Tibial nerve (tissue), 4 donors: ENCODE data around the gene ARRB2. TPM values are rescaled to one million over a fixed set of nuclear protein-coding genes. Genes with fewer than 3 reads are reported as not detected.
"Not testable (repeated sequence)": the region's sequence is repeated elsewhere in the genome, so short reads cannot be mapped to it uniquely, and the experiment has no call there.

Experiments
- DNase-seq, 2 donors: peaks; one replicate each; pipeline ENCODE4 v3.0.0-alpha.2; 2019; ENCODE audit warnings: low spot score in 2 of 2
- H3K27ac ChIP-seq, 4 donors: fragments of 200-600 bp; sonication (generic) in 3 of 4; one replicate each; pipeline ENCODE4 v1.5.1; 2017 to 2019; ENCODE audit warnings: mild to moderate bottlenecking in 1 of 4
- H3K27me3 ChIP-seq, 2 donors: fragments of 200-600 bp; sonication (generic) in 1 of 2; one replicate each; pipeline versions ENCODE4 v1.5.1 to v1.6.0; 2017 to 2019
- H3K36me3 ChIP-seq, 3 donors: fragments of 200-600 bp; sonication (generic); one replicate each; pipeline ENCODE4 v1.5.1; 2018 to 2019
- H3K4me1 ChIP-seq, 4 donors: fragments of 200-600 bp; sonication (generic) in 3 of 4; one replicate each; pipeline ENCODE4 v1.5.1; 2017 to 2019
- H3K4me3 ChIP-seq, 4 donors: fragments of 200-600 bp; sonication (generic) in 3 of 4; one replicate each; pipeline ENCODE4 v1.5.1; 2017 to 2019; ENCODE audit warnings: mild to moderate bottlenecking in 1 of 4, moderate library complexity in 1 of 4
- H3K9me3 ChIP-seq, 4 donors: fragments of 200-600 bp; sonication (generic) in 3 of 4; one replicate each; pipeline ENCODE4 v1.5.1; 2017 to 2019
- CTCF ChIP-seq, 5 experiments: fragments of 200-600 bp in 3 of 5; fragments of 450-650 bp in 2 of 5; sonication (generic) in 3 of 5; IDR thresholded peaks; one replicate each; pipeline ENCODE4 v1.5.1; 2016 to 2019; ENCODE audit warnings: antibody characterized with exemption in 5 of 5, mild to moderate bottlenecking in 3 of 5, moderate library complexity in 2 of 5
- EP300 ChIP-seq, 2 donors: sonication (generic); formaldehyde crosslinking; IDR thresholded peaks; one replicate each; pipeline ENCODE4 v1.6.1; 2017; ENCODE audit warnings: antibody characterized with exemption in 2 of 2, mild to moderate bottlenecking in 1 of 2
- POLR2A ChIP-seq, 2 donors: fragments of 450-650 bp; IDR thresholded peaks; one replicate each; pipeline ENCODE4 v1.6.1; 2017; ENCODE audit warnings: antibody characterized with exemption in 2 of 2, mild to moderate bottlenecking in 2 of 2, moderate library complexity in 2 of 2
- whole genome bisulfite sequencing, 2 donors: methylation state at CpG; one replicate each; pipeline ENCODE4 v1.1.5; 2018; 5-methylcytosine and 5-hydroxymethylcytosine counted together
- total RNA-seq, 4 donors: library from RNA; depleted of rRNA; stranded (reverse); fragments of >200 nt; gene quantifications; one replicate each; pipeline ENCODE4 v1.1.0, GENCODE V29; 2016

Gene ARRB2
- total RNA-seq, 4 donors from 2014 or later: 50.2 to 103 (median 57.4) TPM

- H3K27me3 ChIP-seq: no peaks in the 10 kb centered on the region
- TF ChIP-seq CTCF (IDR thresholded peaks at IDR 0.05) (no peak), EP300 (IDR thresholded peaks at IDR 0.05) (no peak), POLR2A (IDR thresholded peaks at IDR 0.05) (peak in 1 of 2 donors; percentile 8)
- H3K9me3 ChIP-seq: no peaks in the 10 kb centered on the region
- H3K27ac ChIP-seq: peak overlapping the region; percentile 72 to 90 (median 83)
- H3K4me3 ChIP-seq: peak overlapping the region; percentile 52 to 75 (median 68)
- DNase-seq: no peak
- WGBS, 2 donors: 7% methylated on average over 56 to 57 of the region's 57 CpGs
- peaks cover 0 to 5% (median 0%) of the 10 kb centered on the region in 3 donors for H3K36me3 ChIP-seq
- peaks cover 0 to 18% (median 10%) of the 10 kb centered on the region in 4 donors for H3K4me1 ChIP-seq
These were observed 532 bp downstream of the ARRB2 start for GRCh38 chr17:4710693-4711634.

- Histone ChIP-seq H3K27ac (peak overlapping the region in 2 of 4 donors; percentile 78 to 90), H3K36me3 (peaks cover 0 to 13% (median 0%) of the 10 kb centered on the region in 3 donors), H3K4me3 (peak overlapping the region in 3 of 4 donors; percentile 63 to 75 (median 73)), H3K4me1 (peaks cover 0 to 18% (median 10%) of the 10 kb centered on the region in 4 donors), H3K27me3 (no peaks in the 10 kb centered on the region), H3K9me3 (no peaks in the 10 kb centered on the region)
- TF ChIP-seq POLR2A (IDR thresholded peaks at IDR 0.05) (peak in 1 of 2 donors; percentile 9), CTCF (IDR thresholded peaks at IDR 0.05) (no peak), EP300 (IDR thresholded peaks at IDR 0.05) (peak in 1 of 2 donors; percentile 59)
- DNase-seq: peak in 1 of 2 donors; percentile 56
- 33 to 48% methylated on average over 5 to 6 of the region's 6 CpGs for WGBS, 2 donors
These were observed 1.3 kb downstream of the ARRB2 start for GRCh38 chr17:4711661-4712181.

- no peaks in the 10 kb centered on the region for H3K27me3 ChIP-seq
- H3K4me3 ChIP-seq: peak overlapping the region in 2 of 4 donors; percentile 1 to 73
- TF ChIP-seq POLR2A (IDR thresholded peaks at IDR 0.05) (no peak), CTCF (IDR thresholded peaks at IDR 0.05) (no peak), EP300 (IDR thresholded peaks at IDR 0.05) (no peak)
- H3K27ac ChIP-seq: peak overlapping the region in 2 of 4 donors; percentile 2 to 78
- WGBS, 2 donors: 78 to 83% methylated on average over 3 of the region's 3 CpGs
- H3K36me3 ChIP-seq: peaks cover 0 to 21% (median 1%) of the 10 kb centered on the region in 3 donors
- no peaks in the 10 kb centered on the region for H3K9me3 ChIP-seq
- H3K4me1 ChIP-seq: peaks cover 0 to 18% (median 10%) of the 10 kb centered on the region in 4 donors
- DNase-seq: no peak
These were observed 2.1 kb downstream of the ARRB2 start for GRCh38 chr17:4712526-4712925.

GRCh38 chr17:4714340-4715062 lies 4.1 kb downstream of the ARRB2 start:
- 66 to 68% methylated on average over 11 of the region's 15 CpGs for WGBS, 2 donors
- DNase-seq, H3K27me3 ChIP-seq, H3K9me3 ChIP-seq: not testable (repeated sequence)
- Histone ChIP-seq H3K27ac (peak overlapping the region in 2 of 4 donors; percentile 8 to 40), H3K4me1 (peaks cover 0 to 18% (median 10%) of the 10 kb centered on the region in 4 donors), H3K36me3 (peaks cover 0 to 40% (median 5%) of the 10 kb centered on the region in 3 donors), H3K4me3 (peak overlapping the region in 1 of 4 donors; percentile 12)

- Histone ChIP-seq H3K27ac (peak overlapping the region in 2 of 4 donors; percentile 8 to 40), H3K9me3 (no peaks in the 10 kb centered on the region), H3K4me3 (peak overlapping the region in 1 of 4 donors; percentile 12), H3K36me3 (peaks cover 0 to 47% (median 10%) of the 10 kb centered on the region in 3 donors), H3K27me3 (no peaks in the 10 kb centered on the region), H3K4me1 (peaks cover 0 to 18% (median 10%) of the 10 kb centered on the region in 4 donors)
- no peak for TF ChIP-seq EP300 (IDR thresholded peaks at IDR 0.05)
- no peak for TF ChIP-seq CTCF (IDR thresholded peaks at IDR 0.05)
- TF ChIP-seq POLR2A (IDR thresholded peaks at IDR 0.05): no peak
- 57 to 61% methylated on average over 6 to 11 of the region's 11 CpGs for whole genome bisulfite sequencing, 2 donors
- DNase-seq: no peak
These were observed 4.8 kb downstream of the ARRB2 start for GRCh38 chr17:4715063-4715744.
